SU-DHL-6 (cell line): ENCODE results near the gene SLC16A12.

Source experiments
- H2AFZ ChIP-seq: fragments of 200-600 bp; sonication (generic); 2 replicates; pipeline ENCODE4 v1.6.1; 2014; ENCODE audit warnings: low read depth, mild to moderate bottlenecking, moderate library complexity, mixed read lengths, antibody characterized with exemption, low read length; ENCODE audit not compliant: severe bottlenecking
- H3F3A ChIP-seq: fragments of 200-600 bp; shearing (Covaris generic); 2 replicates; pipeline ENCODE4 v1.6.0; 2016; ENCODE audit warnings: antibody characterized with exemption, mild to moderate bottlenecking; ENCODE audit not compliant: insufficient read depth
- H3K27ac ChIP-seq: fragments of 200-600 bp; sonication (generic); 2 replicates; pipeline ENCODE4 v1.5.1; 2016; ENCODE audit warnings: low read depth, mild to moderate bottlenecking, low read length, moderate library complexity, mixed read lengths
- H3K27me3 ChIP-seq: fragments of 200-600 bp; sonication (generic), shearing (Covaris generic); 2 replicates; pipeline ENCODE4 v1.6.0; 2014; ENCODE audit warnings: mild to moderate bottlenecking, low read length
- H3K36me3 ChIP-seq: fragments of 200-600 bp; sonication (generic); 2 replicates; pipeline ENCODE4 v1.6.1; 2014; ENCODE audit warnings: mild to moderate bottlenecking, low read length, mixed read lengths
- H3K4me2 ChIP-seq: fragments of 300-600, 200-600 bp; shearing (Covaris generic), sonication (generic); 2 replicates; pipeline ENCODE4 v1.6.0; 2014; ENCODE audit warnings: low read length, low read depth, mild to moderate bottlenecking; ENCODE audit not compliant: poor library complexity, severe bottlenecking
- H3K4me3 ChIP-seq: fragments of 200-600 bp; sonication (generic); 2 replicates; pipeline ENCODE4 v1.5.1; 2014; ENCODE audit warnings: antibody characterized with exemption, low read length, mild to moderate bottlenecking, mixed read lengths; ENCODE audit not compliant: insufficient read depth, poor library complexity, severe bottlenecking
- H3K79me2 ChIP-seq: fragments of 200-600 bp; sonication (generic); 2 replicates; pipeline ENCODE4 v1.6.1; 2014; ENCODE audit warnings: mild to moderate bottlenecking, low read length, moderate library complexity; ENCODE audit not compliant: insufficient read depth
- H3K9ac ChIP-seq: fragments of 200-600 bp; sonication (generic); 2 replicates; pipeline ENCODE4 v1.7.0; 2014; ENCODE audit warnings: mild to moderate bottlenecking, low read length
- H3K9me2 ChIP-seq: fragments of 200-600 bp; sonication (generic); replicated peaks from 2 replicates; pipeline ENCODE4 v1.6.1; 2014; ENCODE audit warnings: low read length; ENCODE audit not compliant: insufficient read depth
- H3K9me3 ChIP-seq: fragments of 200-600 bp; sonication (generic); 2 replicates; pipeline ENCODE4 v1.6.1; 2014; ENCODE audit warnings: low read length, mixed read lengths; ENCODE audit not compliant: insufficient read depth
- H4K20me1 ChIP-seq: fragments of 200-600 bp; sonication (generic); 2 replicates; pipeline ENCODE4 v1.6.1; 2014; ENCODE audit warnings: low read depth, mild to moderate bottlenecking, antibody characterized with exemption, low read length, moderate library complexity, mixed read lengths
- CTCF ChIP-seq: fragments of 200-600 bp; sonication (generic); IDR thresholded peaks from one replicate; pipeline ENCODE4 v1.5.1; 2017; ENCODE audit warnings: antibody characterized with exemption, mild to moderate bottlenecking, low read length, moderate library complexity; ENCODE audit not compliant: insufficient read depth, poor library complexity, severe bottlenecking
- EZH2phosphoT487 ChIP-seq: fragments of 200-600 bp; sonication (generic), shearing (Covaris generic); conservative IDR thresholded peaks from 2 replicates; pipeline ENCODE4 v1.6.1; 2018; ENCODE audit warnings: mild to moderate bottlenecking, antibody characterized with exemption, low read length, moderate library complexity, mixed read lengths

Gene SLC16A12

GRCh38 chr10:89471110-89471809 lies 64.1 kb downstream of the SLC16A12 start:
- no peak for TF ChIP-seq EZH2phosphoT487
- TF ChIP-seq CTCF: no peak
- Histone ChIP-seq H3K4me3 (no peak overlapping the region), H3K9ac (no peak overlapping the region), H3K36me3 (no peaks in the 10 kb centered on the region), H3F3A (no peaks in the 10 kb centered on the region), H4K20me1 (no peaks in the 10 kb centered on the region), H3K27ac (no peak overlapping the region), H3K27me3 (no peaks in the 10 kb centered on the region), H3K9me2 (no peaks in the 10 kb centered on the region), H3K9me3 (no peaks in the 10 kb centered on the region), H2AFZ (no peak overlapping the region), H3K4me2 (no peak overlapping the region), H3K79me2 (no peaks in the 10 kb centered on the region)

GRCh38 chr10:89470628-89471027 lies 64.8 kb downstream of the SLC16A12 start:
- H3K27ac ChIP-seq: no peak overlapping the region
- TF ChIP-seq EZH2phosphoT487: no peak
- TF ChIP-seq CTCF: no peak

GRCh38 chr10:89469517-89469916 lies 65.9 kb downstream of the SLC16A12 start:
- no peaks in the 10 kb centered on the region for H3K27me3 ChIP-seq
- H3F3A ChIP-seq: no peaks in the 10 kb centered on the region
- H3K79me2 ChIP-seq: no peaks in the 10 kb centered on the region
- no peaks in the 10 kb centered on the region for H4K20me1 ChIP-seq
- H2AFZ ChIP-seq: no peak overlapping the region
- no peak for TF ChIP-seq EZH2phosphoT487
- H3K27ac ChIP-seq: no peak overlapping the region
- no peaks in the 10 kb centered on the region for H3K9me3 ChIP-seq
- H3K9ac ChIP-seq: no peak overlapping the region
- H3K36me3 ChIP-seq: no peaks in the 10 kb centered on the region
- H3K9me2 ChIP-seq: no peaks in the 10 kb centered on the region
- H3K4me2 ChIP-seq: no peak overlapping the region
- no peak overlapping the region for H3K4me3 ChIP-seq

More at GRCh38 chr10:89470628-89471027, 64.8 kb downstream of the SLC16A12 start:
- H4K20me1 ChIP-seq: no peaks in the 10 kb centered on the region
- H3K9me3 ChIP-seq: no peaks in the 10 kb centered on the region
- no peak overlapping the region for H2AFZ ChIP-seq
- H3K9me2 ChIP-seq: no peaks in the 10 kb centered on the region
- H3K79me2 ChIP-seq: no peaks in the 10 kb centered on the region
- H3K4me3 ChIP-seq: no peak overlapping the region
- H3K9ac ChIP-seq: no peak overlapping the region
- H3F3A ChIP-seq: no peaks in the 10 kb centered on the region
- H3K36me3 ChIP-seq: no peaks in the 10 kb centered on the region
- H3K27me3 ChIP-seq: no peaks in the 10 kb centered on the region
- no peak overlapping the region for H3K4me2 ChIP-seq

- Histone ChIP-seq H4K20me1 (no peaks in the 10 kb centered on the region), H3F3A (no peaks in the 10 kb centered on the region), H3K9ac (no peak overlapping the region), H3K27ac (no peak overlapping the region), H3K4me2 (no peak overlapping the region), H3K36me3 (no peaks in the 10 kb centered on the region), H2AFZ (no peak overlapping the region), H3K79me2 (no peaks in the 10 kb centered on the region), H3K9me2 (no peaks in the 10 kb centered on the region), H3K4me3 (no peak overlapping the region), H3K27me3 (no peaks in the 10 kb centered on the region), H3K9me3 (no peaks in the 10 kb centered on the region)
- TF ChIP-seq CTCF: no peak
- no peak for TF ChIP-seq EZH2phosphoT487
Measured at GRCh38 chr10:89468191-89468965, 67.0 kb downstream of the SLC16A12 start.
